GM20000 (cell line): Measurements from ENCODE around the gene CTCF.
A peak's percentile ranks its signal among the peaks of the same experiment; 100 is the strongest.

ENCODE experiments used
- DNase-seq: peaks from one replicate; pipeline ENCODE4 v3.0.0; 2012; ENCODE audit warnings: low spot score
- TF ChIP-seq, protein P1 (sequence below): IDR thresholded peaks from 2 replicates; pipeline ENCODE4 v1.5.1; 2012; ENCODE audit warnings: mild to moderate bottlenecking, control low read depth; ENCODE audit errors: extremely low read depth, missing control alignments

Gene CTCF

DNA sequence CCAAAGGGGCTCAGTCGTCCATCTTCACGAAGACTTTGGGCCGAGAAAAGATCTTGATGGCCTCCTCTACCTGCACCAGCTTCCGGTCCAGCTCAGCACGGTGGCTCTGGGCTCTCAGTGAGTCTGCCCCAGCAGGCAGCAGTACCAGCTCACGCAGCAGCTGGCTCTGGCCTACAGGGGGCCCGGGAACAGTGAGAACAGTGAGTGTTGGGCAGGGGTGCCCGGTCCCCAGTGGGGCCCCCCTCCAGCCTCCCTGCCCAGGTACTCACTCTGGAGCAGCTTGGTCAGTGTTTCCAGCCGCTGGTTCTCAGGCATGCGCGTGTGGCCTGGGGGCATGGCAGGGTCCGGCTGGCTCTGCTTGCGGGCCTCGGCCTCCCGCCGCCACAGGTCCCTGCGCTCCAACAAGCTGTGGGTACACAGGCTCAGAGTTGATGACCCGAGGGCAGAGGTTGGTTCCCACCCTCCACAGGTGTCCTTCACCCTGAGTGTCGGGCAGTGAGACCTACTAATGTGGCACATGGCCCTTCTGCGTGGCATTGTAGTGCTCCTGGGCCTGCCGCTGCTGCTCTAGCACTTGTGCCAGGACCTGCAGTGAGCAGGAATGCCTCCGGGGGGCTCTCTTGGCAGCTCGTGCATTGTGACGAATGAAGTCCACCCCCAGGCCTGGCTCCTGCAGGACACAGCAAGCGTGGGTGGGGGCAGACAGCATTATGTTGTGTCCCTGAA lies 101.0 kb downstream of the CTCF start:
- DNase-seq, result no peak
- TF ChIP-seq, protein P1, sequence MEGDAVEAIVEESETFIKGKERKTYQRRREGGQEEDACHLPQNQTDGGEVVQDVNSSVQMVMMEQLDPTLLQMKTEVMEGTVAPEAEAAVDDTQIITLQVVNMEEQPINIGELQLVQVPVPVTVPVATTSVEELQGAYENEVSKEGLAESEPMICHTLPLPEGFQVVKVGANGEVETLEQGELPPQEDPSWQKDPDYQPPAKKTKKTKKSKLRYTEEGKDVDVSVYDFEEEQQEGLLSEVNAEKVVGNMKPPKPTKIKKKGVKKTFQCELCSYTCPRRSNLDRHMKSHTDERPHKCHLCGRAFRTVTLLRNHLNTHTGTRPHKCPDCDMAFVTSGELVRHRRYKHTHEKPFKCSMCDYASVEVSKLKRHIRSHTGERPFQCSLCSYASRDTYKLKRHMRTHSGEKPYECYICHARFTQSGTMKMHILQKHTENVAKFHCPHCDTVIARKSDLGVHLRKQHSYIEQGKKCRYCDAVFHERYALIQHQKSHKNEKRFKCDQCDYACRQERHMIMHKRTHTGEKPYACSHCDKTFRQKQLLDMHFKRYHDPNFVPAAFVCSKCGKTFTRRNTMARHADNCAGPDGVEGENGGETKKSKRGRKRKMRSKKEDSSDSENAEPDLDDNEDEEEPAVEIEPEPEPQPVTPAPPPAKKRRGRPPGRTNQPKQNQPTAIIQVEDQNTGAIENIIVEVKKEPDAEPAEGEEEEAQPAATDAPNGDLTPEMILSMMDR, result no peak

DNA sequence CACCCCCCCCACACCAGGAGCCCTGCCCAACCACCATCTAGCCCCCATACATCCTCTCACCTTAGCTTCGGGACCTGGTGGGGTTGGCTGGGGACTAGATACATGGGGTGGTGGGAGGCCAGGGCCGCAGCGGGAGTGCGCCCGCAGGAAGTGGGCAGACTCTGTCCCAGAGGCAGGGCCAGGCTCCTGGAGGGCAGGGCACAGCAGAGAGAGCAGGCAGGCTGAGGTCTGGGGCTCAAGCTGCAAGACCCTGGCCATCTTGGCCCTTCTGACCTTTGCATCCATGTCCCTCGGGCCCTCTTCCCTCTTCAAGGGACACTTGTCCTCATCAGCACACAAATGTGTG lies 101.5 kb downstream of the CTCF start:
- no peak for DNase-seq
- TF ChIP-seq, protein P1, result no peak

DNA sequence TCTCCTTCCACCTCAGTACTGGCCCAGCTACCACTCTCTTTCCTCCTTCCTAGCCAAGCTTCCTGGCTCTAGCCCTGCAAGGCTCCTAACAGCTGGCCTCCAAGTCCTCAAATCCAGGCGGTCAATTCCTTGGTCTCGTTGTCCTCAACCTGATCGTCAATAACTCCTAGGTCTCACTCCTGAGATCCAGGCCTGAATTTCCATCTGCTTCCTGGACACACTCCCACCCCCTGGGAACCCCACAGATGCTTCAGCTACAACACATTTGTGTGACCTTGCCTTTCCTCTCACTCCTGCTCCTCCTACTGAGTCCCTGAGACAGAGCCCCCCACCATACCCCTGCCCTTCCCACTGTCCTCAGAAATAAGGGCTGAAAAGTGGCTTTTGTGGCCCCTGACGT lies 101.9 kb downstream of the CTCF start:
- no peak for DNase-seq

DNA sequence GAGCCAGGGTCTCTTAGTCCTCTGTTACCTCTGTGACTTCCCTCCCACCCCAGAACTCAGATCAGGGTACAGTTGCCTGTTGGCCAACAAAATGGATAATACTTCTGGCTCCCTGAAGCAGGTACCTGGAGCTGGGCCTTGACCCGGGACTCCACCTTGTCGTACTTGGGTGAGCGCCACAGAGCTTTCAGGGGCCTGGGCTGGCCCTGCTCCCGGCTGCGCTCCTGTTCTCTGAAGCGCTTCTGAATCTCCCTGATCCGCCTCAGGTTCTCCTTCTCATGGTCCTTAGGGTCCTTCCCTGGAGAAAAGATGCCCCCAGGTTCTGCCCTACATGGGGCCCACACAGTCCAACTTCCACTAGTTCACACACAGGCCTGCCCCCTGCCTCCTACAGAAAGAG lies 102.5 kb downstream of the CTCF start:
- TF ChIP-seq, protein P1, result no peak
- no peak for DNase-seq

More for the DNA sequence above, 101.9 kb downstream of the CTCF start:
- TF ChIP-seq, protein P1, result no peak

DNA sequence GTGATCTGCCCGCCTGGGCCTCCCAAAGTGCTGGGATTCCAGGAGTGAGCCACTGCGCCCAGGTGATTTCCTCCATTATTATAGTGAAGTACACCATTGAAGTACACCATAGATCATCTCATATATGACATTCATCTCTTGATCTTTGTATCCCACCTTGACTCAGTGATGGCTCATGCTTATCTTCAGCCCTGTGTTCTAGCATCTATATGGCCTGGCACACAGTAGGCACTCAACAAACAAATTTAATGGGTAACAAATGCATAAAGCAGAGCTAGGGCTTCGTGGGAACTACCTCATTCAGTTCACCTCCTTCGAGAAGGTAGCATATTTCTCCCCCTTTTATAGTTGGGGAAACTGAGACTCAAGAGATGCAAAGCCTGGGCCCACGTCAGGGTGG lies 103.3 kb downstream of the CTCF start:
- TF ChIP-seq, protein P1, result no peak
- no peak for DNase-seq

DNA sequence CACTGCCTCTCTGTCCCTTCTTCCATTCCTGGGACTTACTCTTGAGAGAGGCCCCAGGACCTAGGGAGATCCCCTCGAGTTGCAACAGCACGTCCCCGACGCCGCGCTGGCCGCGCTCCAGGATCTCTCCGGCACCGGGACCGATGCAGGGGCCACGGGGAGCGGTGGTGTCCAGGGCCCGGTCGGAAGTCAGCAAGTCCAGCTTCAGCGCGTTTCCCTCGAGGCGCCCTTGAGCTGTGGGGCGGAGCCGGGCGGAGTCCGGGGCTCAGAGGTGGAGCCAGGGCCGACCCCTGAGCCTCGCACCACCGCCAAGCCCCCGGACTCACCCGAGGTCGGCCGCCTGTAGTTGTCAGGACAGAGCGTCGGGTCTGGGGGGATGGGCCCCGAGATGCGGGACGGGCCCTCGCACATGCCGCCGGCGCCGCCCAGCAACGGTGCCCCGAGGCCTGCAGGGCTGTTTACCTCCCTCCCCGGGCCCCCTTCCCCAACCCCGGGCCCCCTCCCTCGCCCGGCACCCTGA lies 103.8 kb downstream of the CTCF start:
- DNase-seq, result peak; percentile 51
- TF ChIP-seq, protein P1, result no peak

DNA sequence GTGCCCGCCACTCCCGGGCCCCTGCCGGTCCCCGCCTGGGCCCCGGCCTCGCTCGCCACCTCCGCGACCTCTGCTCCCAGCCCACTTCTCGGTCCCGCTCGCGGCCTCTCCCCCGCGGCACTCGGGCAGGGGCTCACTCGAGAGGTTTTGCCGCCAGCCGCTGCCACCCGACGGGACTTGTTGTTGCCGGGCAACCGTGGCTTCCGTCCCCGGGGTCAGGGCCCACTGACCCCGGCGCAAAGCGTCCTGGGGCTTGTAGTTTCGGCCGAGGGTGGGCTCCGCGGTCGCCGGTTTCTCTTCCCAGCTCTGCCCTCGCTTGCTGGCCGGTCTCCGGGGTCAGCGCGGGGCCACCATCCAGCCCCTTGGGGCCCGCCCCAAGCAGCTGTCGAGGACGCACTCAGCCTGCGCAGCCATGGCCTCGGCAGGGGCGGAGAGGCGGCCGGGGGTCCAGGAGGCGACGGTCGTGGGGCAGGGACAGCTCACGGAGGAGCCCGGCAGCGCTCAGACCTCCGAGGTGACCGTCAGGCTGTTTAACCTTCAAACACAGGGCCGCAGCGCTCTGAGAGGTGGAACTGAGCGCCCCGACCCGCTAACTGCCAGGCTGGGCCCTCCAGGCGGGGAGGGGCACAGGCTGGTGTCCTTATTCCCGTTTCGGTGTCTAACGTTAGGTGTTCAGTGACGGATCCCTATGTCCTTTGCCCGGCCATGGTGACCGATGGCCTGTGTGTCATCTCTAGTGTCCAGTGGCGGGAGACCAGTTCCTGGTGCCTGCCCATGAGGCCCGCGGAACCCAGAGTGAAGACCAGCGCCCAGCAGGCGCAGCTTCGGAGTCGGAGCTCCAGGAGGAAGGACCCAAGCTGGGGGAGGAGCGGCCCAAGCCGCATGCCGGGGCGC lies 104.5 kb downstream of the CTCF start, which contains the start of the genes C16orf86 and ENKD1:
Gene C16orf86, plus strand, starts transcription at position 256 of the 894 bp plus-strand sequence. Its CDS starts 157 bp downstream, at position 413.
Gene ENKD1, minus strand, starts transcription at position 192 of the 894 bp plus-strand sequence. CDS start 308 bp downstream, outside the sequence.
- TF ChIP-seq, protein P1, result no peak
- DNase-seq, result peak; percentile 96
